Lung microvascular endothelial cell (primary cell): ENCODE results near the gene LANCL2. TPM values are rescaled to one million over a fixed set of nuclear protein-coding genes. Genes with fewer than 3 reads are reported as not detected.
"Not testable (repeated sequence)": the region's sequence is repeated elsewhere in the genome, so short reads cannot be mapped to it uniquely, and the experiment has no call there.

Experiments
- DNase-seq, 2 donors: peaks; one replicate each; pipeline versions ENCODE4 v3.0.0 to v3.0.0-alpha.2; 2010; ENCODE audit warnings: low read depth in 2 of 2
- total RNA-seq: library from RNA; depleted of rRNA; stranded (reverse); fragments of >200 nt; gene quantifications from 2 replicates; pipeline ENCODE4 v1.2.1, GENCODE V29; 2014

The LANCL2 gene, protein sequence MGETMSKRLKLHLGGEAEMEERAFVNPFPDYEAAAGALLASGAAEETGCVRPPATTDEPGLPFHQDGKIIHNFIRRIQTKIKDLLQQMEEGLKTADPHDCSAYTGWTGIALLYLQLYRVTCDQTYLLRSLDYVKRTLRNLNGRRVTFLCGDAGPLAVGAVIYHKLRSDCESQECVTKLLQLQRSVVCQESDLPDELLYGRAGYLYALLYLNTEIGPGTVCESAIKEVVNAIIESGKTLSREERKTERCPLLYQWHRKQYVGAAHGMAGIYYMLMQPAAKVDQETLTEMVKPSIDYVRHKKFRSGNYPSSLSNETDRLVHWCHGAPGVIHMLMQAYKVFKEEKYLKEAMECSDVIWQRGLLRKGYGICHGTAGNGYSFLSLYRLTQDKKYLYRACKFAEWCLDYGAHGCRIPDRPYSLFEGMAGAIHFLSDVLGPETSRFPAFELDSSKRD
- 11.5 and 12.6 TPM in 2 replicates for total RNA-seq

- peak; percentile 40 to 55 for DNase-seq
Measured at GRCh38 chr7:55365205-55365674, at the start of gene LANCL2. LANCL2 (plus strand) TSS chr7:55365337; CDS start chr7:55366026, 689 bp downstream.

- peak in 1 of 2 donors; percentile 88 for DNase-seq
Measured at GRCh38 chr7:55325371-55325792, 39.8 kb upstream of the LANCL2 start.

- no peak for DNase-seq
Measured at GRCh38 chr7:55326081-55326835, 38.9 kb upstream of the LANCL2 start.

DNA sequence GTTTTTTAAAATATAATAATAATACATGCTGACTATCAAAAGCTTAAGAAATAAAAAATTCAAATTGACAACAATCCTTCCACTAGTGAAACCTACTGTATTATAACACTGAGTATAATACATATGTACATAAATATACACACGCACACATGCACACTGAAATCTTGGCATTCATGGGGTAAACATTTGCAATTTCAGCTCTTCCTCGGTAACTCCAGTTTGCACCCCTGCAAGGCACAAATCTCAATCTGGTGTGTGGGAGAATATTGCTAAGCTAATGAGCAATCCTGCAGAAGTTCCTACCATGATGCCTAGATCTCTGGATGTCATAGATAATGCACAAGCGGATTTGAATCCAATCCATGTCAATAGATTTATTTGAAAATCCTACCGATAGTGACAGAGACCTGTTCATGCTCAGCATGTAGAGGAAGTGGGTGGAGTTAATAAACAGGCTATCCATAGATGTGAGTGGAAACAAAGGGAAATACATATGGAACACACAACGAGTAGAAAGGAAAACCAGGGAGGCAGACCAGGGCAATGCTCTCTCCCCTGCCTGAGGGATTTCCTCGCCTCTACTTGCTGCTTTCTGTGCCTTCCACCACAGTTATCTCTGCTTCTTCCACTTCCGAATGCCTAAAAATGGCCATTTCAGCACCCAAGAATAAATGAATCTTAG, 38.1 kb upstream of the LANCL2 start:
- no peak for DNase-seq

DNA sequence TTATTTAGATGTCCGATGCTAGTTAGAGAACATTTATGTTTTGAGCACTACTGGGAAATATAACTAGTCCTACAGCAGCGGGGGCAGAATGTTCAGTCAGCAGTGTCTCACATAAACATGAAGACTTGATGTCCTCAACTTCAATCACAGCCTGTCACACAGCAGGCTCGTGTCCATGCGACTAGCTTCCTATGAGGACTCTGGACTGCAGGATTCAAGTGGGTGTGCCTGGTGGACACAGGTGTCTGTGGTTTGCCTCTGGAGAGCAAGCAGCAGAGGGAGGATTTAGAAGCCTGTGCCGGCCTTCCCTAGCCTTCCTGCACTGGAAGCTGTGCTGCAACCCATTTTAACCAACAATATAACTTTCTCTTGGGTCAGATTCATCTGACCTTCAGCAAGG, 30.0 kb upstream of the LANCL2 start:
- no peak for DNase-seq

DNA sequence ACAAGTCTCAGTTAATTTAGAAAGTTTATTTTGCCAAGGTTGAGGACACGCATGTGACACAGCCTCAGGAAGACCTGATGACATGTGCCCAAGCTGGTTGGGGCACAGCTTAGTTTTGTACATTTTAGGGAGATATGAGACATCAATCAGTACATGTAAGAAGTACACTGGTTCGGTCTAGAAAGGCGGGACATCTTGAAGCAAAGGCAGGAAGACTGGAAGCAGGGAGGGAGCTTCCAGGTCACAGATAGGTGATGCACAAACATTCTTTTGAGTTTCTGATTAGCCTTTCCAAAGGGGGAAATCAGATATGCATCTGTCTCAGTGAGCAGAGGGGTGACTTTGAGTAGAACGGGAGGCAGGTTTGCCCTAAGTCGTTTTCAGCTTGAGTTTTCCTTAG, 29.4 kb upstream of the LANCL2 start:
- no peak for DNase-seq

DNA sequence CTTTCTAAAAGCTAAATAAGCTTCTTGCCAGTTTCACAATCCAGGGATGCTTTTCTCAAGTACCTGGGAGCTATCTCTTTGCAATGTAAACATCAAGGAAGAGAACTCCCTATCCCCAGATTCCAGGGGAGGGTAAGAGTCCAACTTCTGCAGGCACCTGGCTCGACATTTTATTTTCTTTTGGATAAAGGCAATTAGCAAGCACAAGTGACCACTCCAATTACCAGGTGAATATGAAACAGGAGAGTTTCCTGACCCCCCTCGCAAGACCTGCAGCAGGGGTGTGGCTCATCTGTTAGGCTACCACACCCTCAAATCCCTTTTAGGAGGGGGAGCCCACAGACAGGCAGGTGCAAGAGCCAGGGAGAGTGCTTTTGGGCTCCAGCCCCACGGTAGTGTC, 28.6 kb upstream of the LANCL2 start:
- no peak for DNase-seq

GRCh38 chr7:55339033-55340000, 25.8 kb upstream of the LANCL2 start:
- no peak for DNase-seq

GRCh38 chr7:55342216-55342871, 22.8 kb upstream of the LANCL2 start:
- DNase-seq: no peak

DNA sequence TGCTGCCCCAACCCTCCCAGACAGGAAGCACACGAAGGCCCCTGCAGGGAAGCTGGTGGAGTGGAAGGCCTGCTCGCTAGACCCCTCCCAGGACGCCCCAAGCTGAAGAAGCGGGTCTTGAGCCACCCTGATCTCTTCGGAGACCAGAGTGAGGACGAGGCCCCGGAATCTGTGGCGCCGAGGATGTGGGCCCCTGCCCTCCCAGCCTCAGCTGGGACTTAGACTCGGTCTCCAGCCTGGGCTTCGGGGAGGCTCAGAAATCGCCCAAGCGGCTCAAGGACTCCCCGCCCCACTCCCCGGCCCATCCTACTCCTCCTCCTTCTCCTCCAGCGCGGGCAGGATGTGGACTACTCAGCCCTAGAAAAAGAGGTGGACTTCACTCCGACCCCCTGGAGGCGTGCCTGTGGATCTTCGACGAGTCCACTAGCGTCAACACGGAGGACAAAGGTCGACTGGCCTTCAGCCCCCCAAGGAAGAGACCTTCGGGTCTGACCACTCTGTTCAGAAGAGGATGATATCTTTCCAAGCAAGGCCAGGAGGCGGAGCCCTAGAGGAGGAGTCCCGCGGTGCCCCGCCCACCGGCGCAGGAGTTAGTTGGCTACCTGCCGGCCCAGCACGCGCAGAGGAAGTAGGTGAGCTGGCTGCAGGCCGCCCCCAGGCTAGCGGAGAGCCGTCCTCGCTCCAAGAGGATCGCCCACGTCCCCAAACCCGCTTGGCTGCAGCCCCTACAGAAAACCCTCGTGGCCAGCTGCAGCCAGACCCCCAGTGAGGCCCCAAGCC, 21.9 kb upstream of the LANCL2 start:
- no peak for DNase-seq

- DNase-seq: no peak
Measured at GRCh38 chr7:55343860-55344606, 21.1 kb upstream of the LANCL2 start.

GRCh38 chr7:55344840-55345239, 20.3 kb upstream of the LANCL2 start:
- no peak for DNase-seq

- DNase-seq: no peak
Measured at GRCh38 chr7:55345292-55345691, 19.8 kb upstream of the LANCL2 start.

- peak; percentile 50 to 73 for DNase-seq
Measured at GRCh38 chr7:55348502-55348901, 16.6 kb upstream of the LANCL2 start.

DNA sequence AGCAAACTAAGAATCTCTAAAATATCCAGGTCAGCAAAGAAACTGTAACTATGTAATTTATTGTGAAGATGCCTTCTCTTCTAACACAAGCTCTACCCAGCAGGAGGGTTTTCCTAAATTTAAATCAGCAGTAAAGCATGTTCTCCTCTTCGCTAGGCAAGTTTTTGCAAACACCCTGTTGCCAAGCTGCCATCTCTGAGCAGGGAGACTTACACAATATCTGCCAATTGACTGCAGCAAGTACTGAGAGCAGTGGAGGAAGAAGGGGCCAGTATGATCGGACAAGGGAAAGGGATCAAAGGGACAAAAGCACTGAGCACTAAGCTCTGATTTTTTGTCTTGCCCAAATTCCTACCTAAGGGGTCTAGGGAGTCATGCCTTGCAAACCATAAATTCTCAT, 16.0 kb upstream of the LANCL2 start:
- DNase-seq: peak in 1 of 2 donors; percentile 12

- DNase-seq: no peak
Measured at GRCh38 chr7:55350281-55350680, 14.9 kb upstream of the LANCL2 start.

DNA sequence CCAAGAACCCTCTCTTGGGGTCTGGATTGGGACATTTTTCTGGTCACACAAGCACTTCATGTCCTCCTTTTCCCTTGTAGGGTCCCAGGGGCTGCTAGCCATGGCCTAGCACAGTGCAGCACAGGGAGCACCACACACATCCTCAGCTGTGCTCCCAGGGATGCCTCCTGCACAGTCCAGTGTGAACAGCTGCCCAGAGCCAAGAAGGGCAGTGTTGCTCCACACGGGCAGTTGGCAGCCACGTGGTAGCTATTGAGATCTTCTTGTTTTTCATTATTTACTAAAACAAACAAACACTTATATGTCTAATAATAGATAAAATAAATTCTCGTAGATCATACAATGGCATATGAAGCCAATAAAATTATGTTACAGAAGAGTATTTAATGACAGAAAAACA, 13.9 kb upstream of the LANCL2 start:
- no peak for DNase-seq

- DNase-seq: not testable (repeated sequence)
Measured at GRCh38 chr7:55352947-55353273, 12.2 kb upstream of the LANCL2 start.

DNA sequence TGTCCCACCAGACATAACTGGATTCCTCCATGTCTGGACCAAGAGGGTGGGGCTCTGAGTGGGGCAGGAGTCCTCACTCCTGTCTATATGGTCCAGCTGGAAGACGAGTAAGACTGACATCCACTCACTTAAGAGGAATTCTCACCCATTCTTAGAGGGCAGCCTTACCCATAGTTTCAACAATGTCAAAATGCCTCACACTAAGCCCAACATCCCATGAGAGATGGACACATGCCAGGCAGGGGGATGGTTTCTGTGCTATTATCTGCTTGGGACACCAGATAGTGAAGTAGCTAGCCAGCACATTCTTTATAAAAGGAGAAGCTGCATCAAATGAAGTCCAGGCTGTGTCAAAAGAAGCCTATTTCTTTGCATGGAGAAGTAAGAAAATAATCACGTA, 4.7 kb upstream of the LANCL2 start:
- DNase-seq: no peak
